Fibroblast of mammary gland (primary cell): ENCODE data around the gene TBC1D2B.

Experiments
- DNase-seq: peaks from one replicate; pipeline ENCODE4 v3.0.0-alpha.2; 2010; ENCODE audit warnings: low read depth
- H3K4me3 ChIP-seq: 2 replicates; pipeline ENCODE4 v1.5.1; 2011; ENCODE audit warnings: low read depth, mild to moderate bottlenecking, low read length, moderate library complexity; ENCODE audit not compliant: control insufficient read depth
- CTCF ChIP-seq: conservative IDR thresholded peaks from 2 replicates; pipeline ENCODE4 v1.5.1; 2011; ENCODE audit warnings: low read depth, low read length, inconsistent platforms; ENCODE audit not compliant: control insufficient read depth, insufficient read depth

Gene TBC1D2B

DNA sequence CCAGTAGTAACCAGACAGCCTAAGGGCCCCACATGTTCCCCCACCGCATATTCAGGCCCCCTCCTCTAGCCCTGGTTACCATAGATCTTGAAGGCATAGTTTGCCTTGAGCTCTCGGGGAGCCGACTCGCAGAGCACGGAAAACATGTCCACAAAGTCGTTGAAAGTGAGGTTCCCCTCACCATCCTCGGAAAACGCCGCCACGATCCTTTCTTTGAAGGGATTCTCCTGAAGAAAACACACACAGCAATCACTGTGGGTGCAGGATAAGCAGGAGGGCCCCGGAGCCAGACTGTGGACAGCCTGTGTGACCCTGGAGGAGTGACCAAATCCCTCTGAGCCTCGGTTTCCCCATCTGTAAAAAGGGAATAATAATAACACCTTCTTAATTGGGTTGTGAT is 31.6 kb upstream of the TBC1D2B start:
- no peak overlapping the region for H3K4me3 ChIP-seq
- no peak for DNase-seq
- no peak for TF ChIP-seq CTCF

- peak; percentile 83 for DNase-seq
- TF ChIP-seq CTCF: peak; percentile 95
Measured at GRCh38 chr15:78108300-78109084, 31.0 kb upstream of the TBC1D2B start.

DNA sequence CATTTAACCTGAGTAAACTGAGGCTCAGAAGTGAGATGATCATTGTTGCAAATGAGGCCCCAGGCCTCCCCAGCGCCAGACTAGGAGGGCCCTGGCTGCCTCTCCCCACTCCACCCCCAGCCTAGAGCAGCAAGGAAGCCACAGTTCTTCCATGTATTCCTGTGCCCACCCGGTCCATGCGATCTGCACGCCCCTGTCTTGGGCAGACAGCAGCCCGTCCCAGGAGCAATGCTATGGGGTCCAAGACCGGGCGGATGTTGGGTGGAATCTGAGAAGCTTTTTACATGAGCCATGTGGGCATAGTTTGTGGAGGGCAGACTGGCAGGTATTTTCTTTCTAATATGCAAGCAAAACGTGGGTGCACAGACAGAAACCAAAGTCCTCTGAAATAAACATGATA is 30.0 kb upstream of the TBC1D2B start:
- no peak overlapping the region for H3K4me3 ChIP-seq
- TF ChIP-seq CTCF: no peak
- no peak for DNase-seq

More at GRCh38 chr15:78108300-78109084, 31.0 kb upstream of the TBC1D2B start:
- no peak overlapping the region for H3K4me3 ChIP-seq

DNA sequence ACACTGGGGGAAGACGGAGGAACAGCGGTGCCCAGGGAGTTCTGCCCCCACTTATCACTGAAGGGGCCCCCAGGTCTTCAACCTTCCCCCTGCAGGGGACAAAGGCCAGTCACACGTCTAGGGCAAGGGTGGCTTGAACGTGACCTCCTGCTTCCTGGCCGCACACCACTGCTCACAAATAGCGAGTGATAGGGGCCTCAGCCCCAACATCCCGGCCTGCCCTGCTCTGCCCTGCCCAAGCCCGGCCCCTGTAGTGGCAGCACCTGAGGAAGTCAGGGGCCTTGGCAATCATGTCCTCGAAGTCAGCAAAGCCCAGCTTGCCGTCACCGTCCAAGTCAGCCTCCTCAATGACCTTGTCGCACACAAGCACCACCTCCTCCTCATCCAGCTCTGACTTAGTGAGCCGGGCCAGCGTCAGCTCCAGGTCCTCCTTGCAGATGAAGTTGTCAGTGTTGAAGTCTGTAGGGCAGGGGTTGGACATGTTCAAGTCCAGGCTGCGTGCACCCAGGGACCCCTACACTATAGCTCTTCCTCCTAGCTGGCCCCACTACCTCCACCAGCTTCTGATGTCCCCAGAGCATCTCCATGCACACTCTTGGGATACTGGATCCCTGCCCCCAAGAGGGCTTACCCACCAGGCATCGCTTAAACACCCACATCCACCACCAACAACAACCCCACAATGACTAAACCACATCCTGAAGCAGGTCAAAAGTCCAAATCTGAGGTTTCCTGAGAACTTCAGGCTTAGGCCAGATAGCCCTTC is 28.1 kb upstream of the TBC1D2B start:
- peak; percentile 24 for DNase-seq
- H3K4me3 ChIP-seq: no peak overlapping the region
- no peak for TF ChIP-seq CTCF

GRCh38 chr15:78104566-78105475 is 27.3 kb upstream of the TBC1D2B start:
- H3K4me3 ChIP-seq: no peak overlapping the region
- TF ChIP-seq CTCF: no peak
- no peak for DNase-seq

DNA sequence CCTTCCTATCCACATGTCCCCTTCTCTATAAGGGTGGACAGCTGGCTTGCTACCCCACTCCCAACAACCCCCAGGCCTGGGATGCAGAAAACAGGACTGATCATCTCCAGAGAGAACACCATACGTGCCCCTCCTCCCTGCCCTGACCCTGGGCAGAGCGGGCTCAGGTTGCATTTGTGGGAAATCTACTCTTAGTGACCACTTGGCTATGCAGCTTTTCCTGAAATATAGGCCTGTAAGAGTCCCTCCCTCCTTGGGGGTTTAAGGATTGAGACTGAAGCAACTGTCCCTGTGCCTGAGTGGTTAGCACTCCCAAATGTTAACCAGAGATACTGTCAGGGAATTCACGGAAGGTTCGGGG is 26.6 kb upstream of the TBC1D2B start:
- H3K4me3 ChIP-seq: no peak overlapping the region
- DNase-seq: no peak
- no peak for TF ChIP-seq CTCF
